ENCODE results near the gene AATF.
A peak's percentile ranks its signal among the peaks of the same experiment; 100 is the strongest.

- TF ChIP-seq POLR2A (IDR thresholded peaks at IDR 0.05) (no peak), POLR2AphosphoS5 (IDR thresholded peaks at IDR 0.05) (peak in 1 of 3 donors; percentile 23)
- TF ChIP-seq, protein P1, sequence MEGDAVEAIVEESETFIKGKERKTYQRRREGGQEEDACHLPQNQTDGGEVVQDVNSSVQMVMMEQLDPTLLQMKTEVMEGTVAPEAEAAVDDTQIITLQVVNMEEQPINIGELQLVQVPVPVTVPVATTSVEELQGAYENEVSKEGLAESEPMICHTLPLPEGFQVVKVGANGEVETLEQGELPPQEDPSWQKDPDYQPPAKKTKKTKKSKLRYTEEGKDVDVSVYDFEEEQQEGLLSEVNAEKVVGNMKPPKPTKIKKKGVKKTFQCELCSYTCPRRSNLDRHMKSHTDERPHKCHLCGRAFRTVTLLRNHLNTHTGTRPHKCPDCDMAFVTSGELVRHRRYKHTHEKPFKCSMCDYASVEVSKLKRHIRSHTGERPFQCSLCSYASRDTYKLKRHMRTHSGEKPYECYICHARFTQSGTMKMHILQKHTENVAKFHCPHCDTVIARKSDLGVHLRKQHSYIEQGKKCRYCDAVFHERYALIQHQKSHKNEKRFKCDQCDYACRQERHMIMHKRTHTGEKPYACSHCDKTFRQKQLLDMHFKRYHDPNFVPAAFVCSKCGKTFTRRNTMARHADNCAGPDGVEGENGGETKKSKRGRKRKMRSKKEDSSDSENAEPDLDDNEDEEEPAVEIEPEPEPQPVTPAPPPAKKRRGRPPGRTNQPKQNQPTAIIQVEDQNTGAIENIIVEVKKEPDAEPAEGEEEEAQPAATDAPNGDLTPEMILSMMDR (IDR thresholded peaks at IDR 0.05) = no peak
Observed at GRCh38 chr17:36937001-36937958, 11.5 kb upstream of the AATF start, which contains the start of gene LHX1.

All from transverse colon (tissue), 4 donors.